Bronchial epithelial cell (primary cell): ENCODE data around the gene PPP1R16B. TPM values are rescaled to one million over a fixed set of nuclear protein-coding genes. Genes with fewer than 3 reads are reported as not detected.
A peak's percentile ranks its signal among the peaks of the same experiment; 100 is the strongest.

ENCODE experiments used
- DNase-seq: peaks from one replicate; pipeline ENCODE4 v3.0.0-alpha.2; 2010; ENCODE audit warnings: low read depth
- FAIRE-seq: peaks from 2 replicates; lab custom pipeline; 2011; peaks lifted over from hg19 to GRCh38; lab: Jason Lieb, UNC
- H3K27me3 ChIP-seq: 2 replicates; pipeline ENCODE4 v1.5.1; 2011; ENCODE audit warnings: low read length; ENCODE audit not compliant: control insufficient read depth, insufficient read depth
- H3K36me3 ChIP-seq: 2 replicates; pipeline ENCODE4 v1.5.1; 2011; ENCODE audit warnings: low read length; ENCODE audit not compliant: control insufficient read depth, insufficient read depth
- H3K4me3 ChIP-seq: 2 replicates; pipeline ENCODE4 v1.5.1; 2011; ENCODE audit warnings: mild to moderate bottlenecking, low read depth, low read length, control low read depth
- CTCF ChIP-seq: IDR thresholded peaks from 2 replicates; pipeline ENCODE4 v1.5.1; 2011; ENCODE audit warnings: mild to moderate bottlenecking, moderate library complexity, low read length, control low read depth, inconsistent platforms; ENCODE audit not compliant: insufficient read depth, severe bottlenecking
- total RNA-seq: library from RNA; depleted of rRNA; stranded (reverse); fragments of >200 nt; gene quantifications from 2 replicates; pipeline ENCODE4 v1.2.1, GENCODE V29; 2014

Gene PPP1R16B
- total RNA-seq, 1 donor from 2014 or later: 0.26 TPM

- DNase-seq (no peak), FAIRE-seq (no peak)
- H3K4me3 ChIP-seq: no peak overlapping the region
Measured at GRCh38 chr20:38889050-38889449, 83.6 kb downstream of the PPP1R16B start.

GRCh38 chr20:38889792-38890496, 84.4 kb downstream of the PPP1R16B start:
- H3K27me3 ChIP-seq: peaks cover 3% of the 10 kb centered on the region
- DNase-seq (no peak), FAIRE-seq (no peak)
- no peak overlapping the region for H3K4me3 ChIP-seq
- TF ChIP-seq CTCF: no peak
- H3K36me3 ChIP-seq: no peaks in the 10 kb centered on the region

More at GRCh38 chr20:38889050-38889449, 83.6 kb downstream of the PPP1R16B start:
- H3K27me3 ChIP-seq: peaks cover 3% of the 10 kb centered on the region
- TF ChIP-seq CTCF: no peak
- no peaks in the 10 kb centered on the region for H3K36me3 ChIP-seq

GRCh38 chr20:38890497-38890818, 85.0 kb downstream of the PPP1R16B start:
- no peak overlapping the region for H3K4me3 ChIP-seq
- no peaks in the 10 kb centered on the region for H3K36me3 ChIP-seq
- no peak for FAIRE-seq
- peaks cover 4% of the 10 kb centered on the region for H3K27me3 ChIP-seq
- peak; percentile 18 for DNase-seq
- TF ChIP-seq CTCF: no peak

GRCh38 chr20:38892091-38892981, 86.8 kb downstream of the PPP1R16B start:
- no peak for TF ChIP-seq CTCF
- FAIRE-seq (no peak), DNase-seq (no peak)
- Histone ChIP-seq H3K4me3 (no peak overlapping the region), H3K36me3 (no peaks in the 10 kb centered on the region), H3K27me3 (peaks cover 5% of the 10 kb centered on the region)

GRCh38 chr20:38893056-38893564, 87.6 kb downstream of the PPP1R16B start:
- TF ChIP-seq CTCF: no peak
- no peak for DNase-seq
- FAIRE-seq: no peak

More at GRCh38 chr20:38893056-38893564, 87.6 kb downstream of the PPP1R16B start:
- Histone ChIP-seq H3K27me3 (peaks cover 5% of the 10 kb centered on the region), H3K36me3 (no peaks in the 10 kb centered on the region), H3K4me3 (no peak overlapping the region)
